Heart left ventricle (tissue), 13 donors: ENCODE data around the gene PFDN6.

Experiments
- POLR2A ChIP-seq, 2 donors: fragments of 450-650 bp; IDR thresholded peaks; one replicate each; pipeline ENCODE4 v1.6.1; 2017; ENCODE audit warnings: antibody characterized with exemption in 2 of 2, mild to moderate bottlenecking in 2 of 2, moderate library complexity in 2 of 2
- TF ChIP-seq, protein P1 (sequence below), 12 donors: fragments of 200-600 bp; sonication (generic) in 4 of 12; IDR thresholded peaks; one replicate each; pipeline versions ENCODE4 v1.5.0 to v1.8.0; 2018 to 2022; ENCODE audit warnings: antibody characterized with exemption in 12 of 12, mild to moderate bottlenecking in 5 of 12
- donor health status: ischemic (EF 13 %, LVEDD 7.1; RV severe dilation, severe dysfunction).
- donor health status: DM: no; HTN: yes; CAD: no.
- donor health status: DM: no; HTN: no; CAD: no.
- donor health status: ischemic (EF 25% LVEDD 6.9; RV normal size, moderate dysfunction).
- donor health status: ischemic (EF 25% LVEDD 5.7; RV mildly dilated, moderate dysfunction).
- donor health status: ischemic (EF 35%, LVEDD 5.7; RV mildly dilated, moderate dysfunction).
- donor health status: nonischemic (EF 11% LVEDD 7.7; RV severe dilation, severe dysfunction).
- donor health status: DM: yes; HTN: yes; CAD: no.
- donor health status: PGD.
- donor health status: ischemic (EF 29% LVEDD 5.4; RV normal size, mild dysfunction).
- donor health status: nonischemic (EF 23%, LVEDD 6.1; RV moderate dilation, normal function).

DNA sequence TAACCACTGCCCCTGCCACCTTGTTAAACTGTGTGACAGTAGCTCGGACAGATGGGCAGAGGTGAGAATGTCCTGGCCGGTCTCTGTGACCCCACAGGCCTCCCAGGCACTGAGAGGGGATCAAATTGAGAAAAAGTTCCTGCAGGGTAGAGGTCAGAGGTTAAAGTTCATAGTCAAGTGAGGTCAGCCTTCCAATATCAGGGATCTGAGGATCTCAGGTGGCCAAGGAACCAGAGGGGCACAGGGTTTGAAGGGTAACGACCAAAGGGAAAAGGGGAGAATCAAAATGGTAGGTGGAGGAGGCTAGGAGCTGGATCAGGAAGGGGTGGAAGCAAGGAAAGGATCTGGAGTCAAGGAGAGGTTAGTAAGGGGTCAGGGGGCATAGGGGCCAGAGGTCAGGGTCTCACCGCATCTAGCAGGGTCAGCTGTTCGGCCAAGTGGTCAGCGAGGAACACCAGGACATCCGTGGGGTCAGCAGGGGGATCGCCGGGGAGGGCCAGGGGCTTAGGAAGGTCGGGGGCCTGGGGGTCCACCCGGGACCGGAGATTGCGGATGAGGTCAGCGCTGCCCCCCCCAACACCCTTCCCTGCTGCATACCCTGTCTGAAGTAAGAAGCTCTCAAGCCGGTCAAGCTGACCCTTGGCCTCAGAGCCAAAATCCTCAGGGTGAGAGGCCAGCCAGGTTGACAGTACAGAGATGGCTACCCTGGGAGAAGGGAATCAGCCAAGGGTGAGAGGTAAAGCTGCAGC lies 6.4 kb downstream of the PFDN6 start:
- TF ChIP-seq, protein P1, sequence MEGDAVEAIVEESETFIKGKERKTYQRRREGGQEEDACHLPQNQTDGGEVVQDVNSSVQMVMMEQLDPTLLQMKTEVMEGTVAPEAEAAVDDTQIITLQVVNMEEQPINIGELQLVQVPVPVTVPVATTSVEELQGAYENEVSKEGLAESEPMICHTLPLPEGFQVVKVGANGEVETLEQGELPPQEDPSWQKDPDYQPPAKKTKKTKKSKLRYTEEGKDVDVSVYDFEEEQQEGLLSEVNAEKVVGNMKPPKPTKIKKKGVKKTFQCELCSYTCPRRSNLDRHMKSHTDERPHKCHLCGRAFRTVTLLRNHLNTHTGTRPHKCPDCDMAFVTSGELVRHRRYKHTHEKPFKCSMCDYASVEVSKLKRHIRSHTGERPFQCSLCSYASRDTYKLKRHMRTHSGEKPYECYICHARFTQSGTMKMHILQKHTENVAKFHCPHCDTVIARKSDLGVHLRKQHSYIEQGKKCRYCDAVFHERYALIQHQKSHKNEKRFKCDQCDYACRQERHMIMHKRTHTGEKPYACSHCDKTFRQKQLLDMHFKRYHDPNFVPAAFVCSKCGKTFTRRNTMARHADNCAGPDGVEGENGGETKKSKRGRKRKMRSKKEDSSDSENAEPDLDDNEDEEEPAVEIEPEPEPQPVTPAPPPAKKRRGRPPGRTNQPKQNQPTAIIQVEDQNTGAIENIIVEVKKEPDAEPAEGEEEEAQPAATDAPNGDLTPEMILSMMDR (IDR thresholded peaks at IDR 0.05): no peak
- TF ChIP-seq POLR2A (IDR thresholded peaks at IDR 0.05): no peak
